Right lobe of liver (tissue), 6 donors: ENCODE measurements around the gene HUS1. TPM values are rescaled to one million over a fixed set of nuclear protein-coding genes. Genes with fewer than 3 reads are reported as not detected.

ENCODE experiments used
- ATAC-seq, 4 donors: fragments of 200-7000 bp; cut with Tn5 transposase; one replicate each; pipeline ENCODE4 v1.9.1; 2020; ENCODE audit warnings: mild to moderate bottlenecking in 4 of 4, moderate library complexity in 4 of 4
- DNase-seq, 3 donors: peaks; one replicate each; pipeline ENCODE4 v3.0.0-alpha.2; 2020
- H3K27ac ChIP-seq, 3 donors: fragments of 200-600 bp; one replicate each; pipeline ENCODE4 v1.8.0; 2022
- H3K27me3 ChIP-seq, 2 donors: fragments of 200-600 bp; one replicate each; pipeline ENCODE4 v1.8.0; 2022
- H3K36me3 ChIP-seq, 4 donors: fragments of 200-600 bp; sonication (generic) in 1 of 4; one replicate each; pipeline versions ENCODE4 v1.5.1 to v1.8.0; 2017 to 2022; ENCODE audit warnings: control low read depth in 1 of 4
- H3K4me1 ChIP-seq, 4 donors: fragments of 200-600 bp; sonication (generic) in 1 of 4; one replicate each; pipeline versions ENCODE4 v1.5.1 to v1.8.0; 2017 to 2022; ENCODE audit warnings: control low read depth in 1 of 4
- H3K4me3 ChIP-seq, 3 donors: fragments of 200-600 bp; one replicate each; pipeline ENCODE4 v1.8.0; 2022
- H3K9me3 ChIP-seq, 4 donors: fragments of 200-600 bp; sonication (generic) in 1 of 4; one replicate each; pipeline versions ENCODE4 v1.5.1 to v1.8.0; 2017 to 2022; ENCODE audit warnings: control low read depth in 1 of 4
- POLR2A ChIP-seq: fragments of 450-650 bp; IDR thresholded peaks from one replicate; pipeline ENCODE4 v1.6.1; 2017; ENCODE audit warnings: antibody characterized with exemption, mild to moderate bottlenecking
- WGBS: methylation state at CpG from one replicate; pipeline ENCODE4 v1.1.6; 2018; ENCODE audit warnings: low coverage, low lambda C conversion rate; ENCODE audit not compliant: insufficient coverage; ENCODE audit errors: missing lambda C conversion rate; 5-methylcytosine and 5-hydroxymethylcytosine counted together
- intact Hi-C, 2 donors: fragments of 100-400 bp; cut with DNase I; formaldehyde crosslinking; loops; one replicate each; pipeline versions ENCODE4 v1.11.2 to v1.14.1; 2022
- total RNA-seq, 6 experiments: library from RNA; depleted of rRNA in 2 of 6; stranded (reverse); fragments of >200 nt in 2 of 6; fragmentation: NEBNext Ultra II Directional in 3 of 6; extraction: Animal tissue kit (Norgen Biotek cat#: 25700) in 3 of 6; gene quantifications; one replicate each; pipeline versions ENCODE4 v1.1.0 to v1.2.4, GENCODE V29; 2016 to 2023
- TF ChIP-seq, protein P1 (sequence below), 4 donors: fragments of 200-600 bp in 3 of 4; fragments of 450-650 bp in 1 of 4; IDR thresholded peaks; one replicate each; pipeline versions ENCODE4 v1.5.1 to v1.8.0; 2016 to 2022; ENCODE audit warnings: antibody characterized with exemption in 4 of 4, mild to moderate bottlenecking in 2 of 4
- donor health status: DM: no; HTN: yes; CAD: no.
- donor health status: DM: no; HTN: no; CAD: no.
- donor health status: DM: no; HTN: no; CAD: no.
- donor health status: DM: no; HTN: yes; CAD: no.
- donor health status: DM: no; HTN: yes; CAD: no.

The HUS1 gene
- total RNA-seq, 6 experiments from 2014 or later, result 16.1 to 40.5 (median 25.5) TPM

DNA sequence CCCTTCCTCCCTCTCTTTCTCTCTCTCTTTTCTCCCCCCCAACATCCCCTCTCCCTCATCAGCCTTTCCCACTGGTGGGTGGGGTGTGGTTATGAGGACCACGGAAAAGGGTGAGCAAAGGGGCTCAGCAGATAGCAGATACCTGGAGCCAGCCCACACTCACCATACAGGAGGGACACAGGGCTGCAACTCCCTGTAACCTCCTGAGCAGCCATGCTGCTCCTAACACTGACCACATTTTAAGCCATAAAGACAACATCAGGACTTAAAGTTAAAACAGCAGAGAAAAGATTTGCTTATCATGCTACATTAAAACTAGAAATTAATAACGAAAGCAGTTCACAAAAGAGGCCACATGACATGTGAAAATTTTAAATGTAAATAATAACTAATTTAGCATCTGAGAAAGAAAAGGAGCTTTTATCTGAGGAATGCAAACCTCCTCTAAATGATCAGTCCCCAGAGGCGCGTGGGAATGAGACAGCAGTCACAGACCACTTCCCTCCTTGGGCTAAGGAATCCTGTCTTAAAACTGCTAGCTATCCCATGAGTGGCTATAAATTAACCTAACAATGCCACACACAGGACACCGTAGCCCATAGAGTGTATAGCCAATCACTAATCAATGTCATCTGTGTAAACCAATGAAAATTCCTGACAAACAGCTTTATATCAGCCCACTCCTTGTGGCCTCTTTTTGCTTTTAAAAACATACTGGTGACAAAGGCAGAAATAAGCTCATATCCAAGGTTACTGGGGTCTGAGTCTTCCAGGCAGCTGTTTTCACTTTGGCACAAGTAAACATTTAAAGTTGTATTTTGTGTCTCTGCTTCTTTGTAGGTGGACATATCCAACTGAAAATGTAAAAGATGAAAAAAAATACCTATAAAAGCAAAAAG is 64.4 kb downstream of the HUS1 start:
- no peak for DNase-seq

More for the DNA sequence above, 64.4 kb downstream of the HUS1 start:
- intact Hi-C loops, result no loop called here
- ATAC-seq, result no peak
- TF ChIP-seq, protein P1, sequence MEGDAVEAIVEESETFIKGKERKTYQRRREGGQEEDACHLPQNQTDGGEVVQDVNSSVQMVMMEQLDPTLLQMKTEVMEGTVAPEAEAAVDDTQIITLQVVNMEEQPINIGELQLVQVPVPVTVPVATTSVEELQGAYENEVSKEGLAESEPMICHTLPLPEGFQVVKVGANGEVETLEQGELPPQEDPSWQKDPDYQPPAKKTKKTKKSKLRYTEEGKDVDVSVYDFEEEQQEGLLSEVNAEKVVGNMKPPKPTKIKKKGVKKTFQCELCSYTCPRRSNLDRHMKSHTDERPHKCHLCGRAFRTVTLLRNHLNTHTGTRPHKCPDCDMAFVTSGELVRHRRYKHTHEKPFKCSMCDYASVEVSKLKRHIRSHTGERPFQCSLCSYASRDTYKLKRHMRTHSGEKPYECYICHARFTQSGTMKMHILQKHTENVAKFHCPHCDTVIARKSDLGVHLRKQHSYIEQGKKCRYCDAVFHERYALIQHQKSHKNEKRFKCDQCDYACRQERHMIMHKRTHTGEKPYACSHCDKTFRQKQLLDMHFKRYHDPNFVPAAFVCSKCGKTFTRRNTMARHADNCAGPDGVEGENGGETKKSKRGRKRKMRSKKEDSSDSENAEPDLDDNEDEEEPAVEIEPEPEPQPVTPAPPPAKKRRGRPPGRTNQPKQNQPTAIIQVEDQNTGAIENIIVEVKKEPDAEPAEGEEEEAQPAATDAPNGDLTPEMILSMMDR (IDR thresholded peaks at IDR 0.05), result no peak
- TF ChIP-seq POLR2A, result no peak
- 64% methylated on average over 4 of the region's 5 CpGs for WGBS
- no peaks in the 10 kb centered on the region for H3K27me3 ChIP-seq
- no peak overlapping the region for H3K27ac ChIP-seq
- no peaks in the 10 kb centered on the region for H3K36me3 ChIP-seq
- no peak overlapping the region for H3K4me3 ChIP-seq
- no peaks in the 10 kb centered on the region for H3K4me1 ChIP-seq
- H3K9me3 ChIP-seq, result no peaks in the 10 kb centered on the region

Other genes starting within 250 kb of the HUS1 start
- gene PKD1L1, start 31.1 kb downstream of the HUS1 start, total RNA-seq, result 1 to 10 TPM in 1 of 6 experiments, under 1 TPM in 4, not detected in 1; 0.13 to 1.4 (median 0.51) TPM
- not detected for gene SUN3, start 49.5 kb upstream of the HUS1 start, total RNA-seq
- gene C7orf57, start 55.9 kb upstream of the HUS1 start, total RNA-seq, result not detected
- 10 to 100 TPM in 4 of 6 experiments, 1 to 10 TPM in 2; 7.3 to 19.8 (median 13.1) TPM for gene UPP1, start 109.7 kb upstream of the HUS1 start, total RNA-seq
- gene ABCA13, start 191.8 kb upstream of the HUS1 start, total RNA-seq, result 1 to 10 TPM in 3 of 6 experiments, under 1 TPM in 3; 0.43 to 2.6 (median 0.84) TPM